HG03378 (cell line): ENCODE measurements around the gene MRPL46.

Experiments
- ATAC-seq: cut with Tn5 transposase; IDR thresholded peaks from one replicate; pipeline ENCODE4 v1.9.1; 2021; ENCODE audit warnings: mild to moderate bottlenecking, moderate library complexity; ENCODE audit not compliant: unreplicated experiment

The MRPL46 gene

DNA sequence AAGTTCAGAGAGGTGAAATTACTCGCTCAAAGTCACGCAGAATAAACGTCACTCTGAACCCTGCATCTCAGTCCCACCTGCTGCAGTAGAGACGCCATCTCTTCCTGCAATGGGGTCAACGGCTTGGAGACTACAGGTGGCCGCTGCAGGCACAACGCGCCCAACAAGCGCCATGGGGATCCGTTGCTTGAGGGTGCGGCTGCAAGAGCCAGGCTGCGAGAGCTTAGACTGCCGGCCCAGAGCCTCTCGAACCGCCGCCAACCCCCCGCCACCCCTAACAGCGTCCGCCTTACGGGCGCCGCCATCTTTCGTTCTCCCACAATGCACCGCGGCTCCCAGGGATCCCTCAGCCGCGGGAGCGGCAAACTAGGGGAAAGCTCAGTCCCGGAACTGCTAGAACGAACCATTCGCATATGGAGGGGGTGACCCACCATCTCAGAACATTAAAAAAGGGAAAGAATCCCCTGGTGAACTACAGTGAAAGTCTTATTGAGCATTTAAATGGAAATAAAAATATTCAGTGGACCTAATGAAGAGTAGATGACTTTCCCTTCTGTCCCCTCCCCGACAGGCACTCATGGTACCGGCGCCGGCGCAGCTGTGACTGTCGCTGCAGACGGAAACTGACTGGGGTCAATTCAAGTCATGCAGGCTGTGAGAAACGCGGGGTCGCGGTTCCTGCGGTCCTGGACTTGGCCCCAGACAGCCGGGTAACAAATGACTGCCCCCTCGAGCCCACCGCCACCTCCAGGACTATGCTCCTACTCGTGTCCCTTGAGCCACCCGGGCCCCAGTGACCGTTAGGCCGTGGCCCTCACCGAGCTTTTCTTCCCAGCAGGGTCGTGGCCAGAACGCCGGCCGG, at the start of gene MRPL46, which contains the start of gene MRPS11:
TSS of gene MRPL46 (minus strand) at position 316 of the 862 bp plus-strand sequence. CDS start at position 305, 11 bp downstream.
TSS of gene MRPS11 (plus strand) at position 636 of the 862 bp plus-strand sequence. CDS start at position 646, 10 bp downstream.
- peak; percentile 85 for ATAC-seq

DNA sequence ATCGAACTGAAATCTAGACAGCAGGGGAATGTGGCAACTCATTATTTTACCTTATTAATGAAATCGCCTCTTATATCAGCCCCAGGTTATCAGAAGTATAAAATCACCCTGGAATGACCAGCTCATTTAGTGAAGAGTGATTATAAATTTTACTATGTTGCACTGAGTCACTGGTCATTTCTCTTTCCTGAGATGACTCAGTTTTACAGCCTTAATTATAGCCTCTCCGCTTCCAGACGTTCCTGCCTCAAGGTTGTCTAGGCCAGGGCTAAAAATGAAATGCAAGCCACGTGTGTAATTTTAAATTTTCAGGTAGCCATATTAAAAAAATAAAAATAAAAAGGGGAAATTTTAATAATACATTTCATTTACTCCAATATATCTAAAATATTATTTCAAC, 46.0 kb upstream of the MRPL46 start:
- no peak for ATAC-seq

DNA sequence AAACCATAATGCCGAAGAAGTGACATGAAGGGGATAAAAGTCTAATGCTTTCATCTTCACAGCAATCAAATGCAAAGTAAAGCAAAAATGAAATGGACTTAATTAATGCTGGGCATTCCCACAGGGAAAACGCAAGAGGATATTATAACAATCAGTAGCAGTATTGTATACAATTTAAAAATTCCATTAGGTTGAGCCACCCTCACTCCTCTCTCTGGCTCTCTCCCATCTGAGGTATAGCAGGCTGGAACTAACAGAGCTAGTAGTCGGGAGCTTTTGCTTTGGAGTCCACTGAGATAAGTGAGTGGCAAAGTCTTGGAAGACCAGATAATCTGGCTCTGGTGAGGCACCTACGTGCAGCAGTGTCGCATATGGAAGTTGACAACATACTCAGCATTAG, 45.4 kb upstream of the MRPL46 start:
- no peak for ATAC-seq

- no peak for ATAC-seq
Measured at GRCh38 chr15:88512078-88512477, 44.9 kb upstream of the MRPL46 start.

DNA sequence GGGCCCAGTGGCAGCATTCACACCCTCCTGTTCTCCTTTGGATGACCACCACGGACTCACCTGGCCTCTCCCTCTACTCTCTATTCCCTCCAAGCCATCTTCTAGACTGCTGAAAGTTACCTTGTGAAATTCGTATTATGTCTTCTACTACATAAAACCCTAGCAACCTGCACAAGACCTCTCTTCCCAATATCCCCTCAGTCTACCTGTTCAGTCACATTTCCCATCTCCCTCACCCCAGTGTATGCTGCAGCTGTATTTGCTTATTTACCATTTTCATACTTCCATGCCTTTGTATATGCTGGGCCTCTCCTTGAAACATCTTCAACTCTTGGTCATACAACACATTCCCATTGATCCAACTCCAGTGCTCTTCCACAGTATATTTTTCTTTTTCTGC, 44.0 kb upstream of the MRPL46 start:
- ATAC-seq: no peak

DNA sequence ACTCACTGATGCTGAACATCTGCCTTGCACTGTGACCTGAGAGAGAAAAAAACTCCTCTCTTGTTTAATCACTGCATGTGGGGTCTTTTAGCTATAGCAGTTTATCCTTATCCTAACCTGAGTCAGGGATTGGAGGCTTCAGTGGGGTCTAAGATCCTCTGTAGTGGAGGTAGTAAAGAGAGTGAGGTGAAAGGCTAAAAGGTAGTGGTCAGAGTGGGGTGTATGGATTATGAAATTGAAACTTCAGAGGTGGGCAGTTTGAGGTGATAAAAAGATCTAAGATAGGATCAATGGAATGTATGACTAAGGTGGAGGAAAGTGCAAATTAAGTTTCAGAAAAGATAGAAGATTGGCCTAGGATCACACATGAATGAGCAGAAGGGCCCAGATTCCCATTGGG, 42.8 kb upstream of the MRPL46 start:
- ATAC-seq: peak; percentile 42

DNA sequence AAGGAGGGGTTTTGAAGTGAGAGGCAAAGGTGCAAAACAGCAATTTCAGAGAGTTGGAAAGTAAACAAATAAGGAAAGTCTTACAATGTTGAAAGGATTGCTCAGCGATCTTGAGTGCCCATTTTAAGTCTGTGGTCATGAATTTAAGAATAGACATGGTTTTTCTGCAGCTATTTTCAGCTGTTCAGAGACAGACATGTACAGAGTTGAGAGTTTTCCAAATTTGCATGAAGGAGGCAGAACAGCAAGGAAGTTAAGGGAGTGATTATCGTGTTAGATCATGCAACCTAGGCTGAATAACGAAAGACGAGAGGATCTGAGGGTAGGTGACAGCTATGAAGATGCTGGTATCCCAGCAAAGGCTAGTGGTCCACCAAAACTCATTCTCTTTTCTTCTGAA, 42.1 kb upstream of the MRPL46 start:
- peak; percentile 53 for ATAC-seq

GRCh38 chr15:88506628-88507027, 39.4 kb upstream of the MRPL46 start:
- no peak for ATAC-seq

DNA sequence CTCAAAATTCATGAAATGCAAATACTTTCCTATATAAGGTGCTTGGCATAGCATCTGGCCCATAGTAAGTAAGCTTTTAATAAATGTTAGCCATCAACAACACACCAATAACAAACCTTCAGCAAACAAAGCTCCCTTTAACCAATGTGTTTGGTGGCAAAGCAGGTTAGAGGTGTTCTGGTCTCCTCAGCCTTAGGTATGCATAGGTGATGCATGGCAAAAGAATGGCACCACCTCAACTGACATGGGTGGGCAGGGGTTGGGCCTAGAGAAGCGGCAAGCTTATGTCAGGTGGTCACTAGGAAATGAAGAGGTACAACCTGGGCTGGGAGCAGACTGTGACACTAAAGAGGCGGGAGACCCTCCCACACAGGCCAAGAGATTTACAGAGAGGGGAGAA, 38.5 kb upstream of the MRPL46 start:
- no peak for ATAC-seq

GRCh38 chr15:88504445-88504844, 37.3 kb upstream of the MRPL46 start:
- ATAC-seq: no peak

- ATAC-seq: no peak
Measured at GRCh38 chr15:88498996-88499395, 31.8 kb upstream of the MRPL46 start.

DNA sequence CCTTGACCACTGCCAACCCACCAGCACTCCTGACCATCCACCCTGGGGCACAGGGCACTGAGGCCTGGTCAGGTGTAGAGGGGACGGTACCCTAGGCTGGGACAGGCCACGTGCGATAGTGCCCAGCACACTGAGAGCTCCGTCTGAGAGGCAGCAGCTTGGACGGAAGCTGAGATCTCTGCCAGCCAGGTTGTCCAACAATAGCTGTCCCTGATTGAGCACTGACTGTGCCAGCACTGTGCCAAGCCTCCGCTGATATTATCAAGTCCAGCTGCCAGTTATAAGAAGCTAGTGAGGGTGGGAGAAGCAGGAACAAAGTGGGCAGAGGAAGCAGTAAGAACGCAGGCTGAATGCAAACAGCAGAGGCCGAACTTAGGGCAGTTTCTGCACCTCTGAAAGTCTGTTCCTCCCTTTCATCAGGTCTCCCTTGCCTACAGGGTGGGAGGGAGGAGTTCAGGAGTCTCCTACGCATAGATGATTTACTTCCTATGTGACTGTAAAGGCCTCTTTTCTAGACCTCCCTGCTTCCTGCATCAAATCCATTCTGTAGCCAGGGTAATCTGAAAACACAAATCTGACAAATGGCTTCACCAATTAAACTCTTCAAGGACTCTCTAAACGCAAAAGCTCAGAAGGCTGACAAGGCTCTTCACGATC, 30.0 kb upstream of the MRPL46 start:
- ATAC-seq: no peak

DNA sequence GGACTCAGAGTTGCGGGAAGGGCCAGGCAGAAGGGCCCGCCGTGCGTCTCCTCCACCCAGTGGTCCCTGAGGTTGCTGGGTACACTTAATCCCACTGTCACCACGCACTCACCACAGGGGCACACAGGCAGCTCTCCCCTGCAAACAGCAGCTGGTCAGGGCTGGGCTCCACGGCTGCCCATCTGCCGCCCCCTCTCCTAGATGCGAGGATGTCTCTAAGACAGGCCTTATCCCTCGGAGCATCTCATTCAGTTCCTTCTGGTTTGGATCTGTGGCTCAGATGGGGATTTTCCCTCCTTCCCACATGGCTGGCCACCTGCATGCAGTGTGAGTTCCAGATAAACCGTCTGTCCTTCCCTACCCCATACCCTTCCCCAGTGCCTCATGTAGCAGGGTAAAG, 26.7 kb upstream of the MRPL46 start:
- ATAC-seq: no peak

DNA sequence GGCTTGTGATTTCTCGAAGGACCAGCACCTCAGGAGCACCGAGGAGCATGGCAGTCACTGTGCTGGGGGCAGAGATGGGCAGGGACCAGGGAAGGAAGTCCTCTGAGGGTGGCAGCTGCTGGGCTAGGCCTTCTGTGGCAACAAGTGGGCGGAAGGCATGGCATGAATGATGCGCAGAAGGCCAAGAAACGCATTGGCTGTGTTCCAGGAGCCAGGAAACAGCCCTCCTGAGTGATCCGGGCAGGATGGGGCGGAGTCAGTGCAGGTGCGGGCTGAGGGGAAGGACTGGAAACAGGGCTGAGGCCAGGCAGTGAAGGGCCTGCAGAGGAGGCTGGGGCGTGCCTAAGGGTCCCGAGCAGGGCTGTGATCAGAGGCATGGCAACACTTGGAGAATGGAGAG, 24.0 kb upstream of the MRPL46 start:
- no peak for ATAC-seq

- no peak for ATAC-seq
Measured at GRCh38 chr15:88490036-88490435, 22.8 kb upstream of the MRPL46 start.

DNA sequence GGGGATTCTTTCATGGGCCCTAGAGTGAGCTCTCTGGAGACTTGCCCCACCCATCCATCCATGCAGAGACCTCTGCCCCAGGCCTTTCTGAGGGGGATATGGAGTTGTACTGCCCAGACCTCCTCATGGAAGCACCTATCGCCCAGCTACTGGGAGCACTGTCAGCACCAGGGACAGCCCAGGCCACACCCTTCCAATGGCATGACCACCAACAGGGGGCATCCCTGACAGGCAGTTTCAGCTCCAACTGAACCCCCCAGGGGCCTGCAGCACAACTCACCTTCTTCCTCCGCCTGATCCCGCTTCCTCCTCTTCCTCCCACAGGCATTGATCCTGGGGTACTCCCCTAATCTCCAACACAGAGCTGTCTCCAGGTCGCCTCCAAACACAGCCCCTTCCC, 22.1 kb upstream of the MRPL46 start:
- ATAC-seq: no peak

GRCh38 chr15:88487796-88488523, 20.8 kb upstream of the MRPL46 start:
- no peak for ATAC-seq

GRCh38 chr15:88487178-88487795, 20.1 kb upstream of the MRPL46 start:
- ATAC-seq: no peak

DNA sequence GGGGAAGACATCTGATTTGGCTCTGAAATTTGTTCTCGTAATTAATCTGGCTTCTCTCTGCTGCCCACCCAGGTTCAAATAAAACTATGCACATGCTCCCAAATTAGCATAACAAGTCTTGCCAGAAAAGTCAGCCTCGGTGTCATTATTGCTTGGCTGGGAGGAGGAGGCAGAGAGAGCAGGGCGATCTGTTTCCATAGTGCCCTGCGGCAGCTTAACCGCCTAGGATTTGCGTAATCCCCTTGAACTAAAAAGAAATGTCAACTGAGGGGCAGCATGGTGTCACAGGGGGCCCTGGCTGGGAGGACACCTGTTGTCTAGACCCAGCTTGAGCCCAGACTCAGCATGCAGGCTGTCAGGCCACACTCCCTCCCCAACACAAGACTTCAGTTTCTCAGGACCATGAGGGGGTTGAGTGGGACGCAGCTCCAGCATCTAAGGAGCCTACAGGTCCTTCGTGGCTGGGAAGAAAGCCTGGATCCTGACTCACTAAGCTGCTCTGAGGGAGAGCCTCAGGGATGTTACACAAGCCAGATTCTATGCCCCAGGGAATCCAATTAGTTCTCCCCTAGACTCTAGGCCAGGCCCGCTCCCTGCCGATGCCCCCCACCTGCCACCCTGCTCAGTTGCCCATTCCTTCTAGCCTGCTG, 17.6 kb upstream of the MRPL46 start:
- no peak for ATAC-seq

- ATAC-seq: no peak
Measured at GRCh38 chr15:88482263-88482662, 15.1 kb upstream of the MRPL46 start.

DNA sequence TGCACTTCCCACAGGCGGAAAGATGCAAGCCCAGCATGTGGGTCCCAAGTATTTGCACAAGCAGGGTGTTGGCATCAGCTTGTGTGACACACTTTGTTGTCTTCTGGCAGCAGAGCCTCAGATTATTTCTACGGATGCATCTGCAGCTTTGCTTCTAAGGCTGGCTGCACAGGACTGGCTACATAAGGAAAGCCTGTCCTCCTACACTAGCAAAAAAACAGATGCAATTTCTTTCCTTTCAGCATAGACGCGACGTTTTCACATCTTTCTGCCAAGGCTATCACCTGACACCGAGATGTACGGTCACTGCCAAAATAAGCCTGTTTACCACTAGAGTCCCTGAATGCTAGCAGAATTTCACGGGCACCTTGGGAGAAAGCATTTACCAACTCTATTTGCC, 13.8 kb upstream of the MRPL46 start:
- no peak for ATAC-seq
